Left lung (tissue), 10 donors: ENCODE data around the gene TRPM2. TPM values are rescaled to one million over a fixed set of nuclear protein-coding genes. Genes with fewer than 3 reads are reported as not detected.

Source experiments
- ATAC-seq: fragments of 200-7000 bp; cut with Tn5 transposase; one replicate; pipeline ENCODE4 v1.9.1; 2020; ENCODE audit warnings: moderate library complexity
- DNase-seq, 4 donors: peaks; one replicate each; pipeline ENCODE4 v3.0.0-alpha.2; 2013 to 2020
- H3K27ac ChIP-seq, 2 donors: fragments of 200-600 bp; sonication (generic) in 1 of 2; one replicate each; pipeline versions ENCODE4 v1.5.0 to v1.8.0; 2020 to 2021
- H3K27me3 ChIP-seq, 2 donors: fragments of 200-600 bp; sonication (generic) in 1 of 2; one replicate each; pipeline versions ENCODE4 v1.5.0 to v1.8.0; 2020 to 2021
- H3K36me3 ChIP-seq, 2 donors: fragments of 200-600 bp; sonication (generic) in 1 of 2; one replicate each; pipeline versions ENCODE4 v1.5.0 to v1.8.0; 2020 to 2021
- H3K4me1 ChIP-seq, 2 donors: fragments of 200-600 bp; one replicate each; pipeline ENCODE4 v1.8.0; 2021
- H3K4me3 ChIP-seq, 2 donors: fragments of 200-600 bp; sonication (generic) in 1 of 2; one replicate each; pipeline versions ENCODE4 v1.5.0 to v1.8.0; 2020 to 2021; ENCODE audit warnings: mild to moderate bottlenecking in 1 of 2
- H3K9me3 ChIP-seq, 2 donors: fragments of 200-600 bp; sonication (generic) in 1 of 2; one replicate each; pipeline versions ENCODE4 v1.5.0 to v1.8.0; 2020 to 2021
- CTCF ChIP-seq, 2 donors: fragments of 200-600 bp; sonication (generic) in 1 of 2; IDR thresholded peaks; one replicate each; pipeline versions ENCODE4 v1.5.0 to v1.8.0; 2021; ENCODE audit warnings: antibody characterized with exemption in 2 of 2
- intact Hi-C, 2 donors: fragments of 100-400 bp; cut with DNase I; formaldehyde crosslinking; loops; one replicate each; pipeline versions ENCODE4 v1.11.2 to v1.14.2; 2022
- polyA plus RNA-seq, 6 donors: library from polyadenylated mRNA; unstranded; fragments of 120-200 nt; gene quantifications; one replicate each; pipeline ENCODE4 v1.2.1, GENCODE V29; 2013; ENCODE audit not compliant: insufficient read length in 6 of 6
- total RNA-seq, 2 donors: library from RNA; stranded (reverse); fragmentation: NEBNext Ultra II Directional; extraction: Animal tissue kit (Norgen Biotek cat#: 25700); gene quantifications; one replicate each; pipeline ENCODE4 v1.2.1, GENCODE V29; 2021
- donor health status: DM: no; HTN: yes; CAD: no.
- donor health status: DM: no; HTN: no; CAD: no.

The TRPM2 gene
- total and polyA plus RNA-seq, 8 donors, result 1.2 to 25.6 (median 1.6) TPM

GRCh38 chr21:44459712-44460440 is 106.5 kb downstream of the TRPM2 start:
- Histone ChIP-seq H3K4me3 (no peak overlapping the region), H3K36me3 (no peaks in the 10 kb centered on the region), H3K27me3 (peaks cover 0 to 15% of the 10 kb centered on the region in 2 donors), H3K27ac (no peak overlapping the region), H3K9me3 (no peaks in the 10 kb centered on the region), H3K4me1 (peaks cover 5 to 11% of the 10 kb centered on the region in 2 donors)
- TF ChIP-seq CTCF (IDR thresholded peaks at IDR 0.05), result no peak
- DNase-seq (no peak), ATAC-seq (no peak)
- intact Hi-C loops, result no loop called here

GRCh38 chr21:44460441-44460755 is 107.0 kb downstream of the TRPM2 start:
- TF ChIP-seq CTCF (IDR thresholded peaks at IDR 0.05), result no peak
- H3K27ac ChIP-seq, result no peak overlapping the region
- ATAC-seq, result no peak
- intact Hi-C loops, result no loop called here
- no peaks in the 10 kb centered on the region for H3K9me3 ChIP-seq
- H3K27me3 ChIP-seq, result peaks cover 0 to 14% of the 10 kb centered on the region in 2 donors
- H3K4me3 ChIP-seq, result no peak overlapping the region
- H3K36me3 ChIP-seq, result no peaks in the 10 kb centered on the region
- H3K4me1 ChIP-seq, result peaks cover 5 to 9% of the 10 kb centered on the region in 2 donors
- DNase-seq, result no peak

- no peaks in the 10 kb centered on the region for H3K36me3 ChIP-seq
- intact Hi-C loops, result no loop called here
- peak in 1 of 4 donors; percentile 57 for DNase-seq
- ATAC-seq, result no peak
- no peaks in the 10 kb centered on the region for H3K9me3 ChIP-seq
- H3K27me3 ChIP-seq, result peaks cover 0 to 8% of the 10 kb centered on the region in 2 donors
- no peak overlapping the region for H3K27ac ChIP-seq
- H3K4me1 ChIP-seq, result peaks cover 4 to 6% of the 10 kb centered on the region in 2 donors
- no peak overlapping the region for H3K4me3 ChIP-seq
- no peak for TF ChIP-seq CTCF (IDR thresholded peaks at IDR 0.05)
These were observed 107.6 kb downstream of the TRPM2 start for GRCh38 chr21:44461005-44461404.

GRCh38 chr21:44461464-44462001 is 108.1 kb downstream of the TRPM2 start:
- no peak overlapping the region for H3K4me3 ChIP-seq
- no peaks in the 10 kb centered on the region for H3K9me3 ChIP-seq
- H3K27ac ChIP-seq, result no peak overlapping the region
- peaks cover 0 to under 1% of the 10 kb centered on the region in 2 donors for H3K4me1 ChIP-seq
- no peaks in the 10 kb centered on the region for H3K36me3 ChIP-seq
- TF ChIP-seq CTCF (IDR thresholded peaks at IDR 0.05), result peak in 1 of 2 donors; percentile 12
- ATAC-seq (peak; percentile 53), DNase-seq (peak in 2 of 4 donors; percentile 45 to 65)
- intact Hi-C loops, result no loop called here
- peaks cover 0 to 4% of the 10 kb centered on the region in 2 donors for H3K27me3 ChIP-seq

- Histone ChIP-seq H3K9me3 (no peaks in the 10 kb centered on the region), H3K4me1 (no peaks in the 10 kb centered on the region), H3K27me3 (no peaks in the 10 kb centered on the region), H3K36me3 (no peaks in the 10 kb centered on the region), H3K4me3 (no peak overlapping the region), H3K27ac (no peak overlapping the region)
- peak in 1 of 4 donors; percentile 59 for DNase-seq
- intact Hi-C loops, result no loop called here
- TF ChIP-seq CTCF (IDR thresholded peaks at IDR 0.05), result no peak
- no peak for ATAC-seq
These were observed 108.8 kb downstream of the TRPM2 start for GRCh38 chr21:44462086-44462833.
